SK-N-SH (cell line): ENCODE measurements around the gene DPF3. TPM values are rescaled to one million over a fixed set of nuclear protein-coding genes. Genes with fewer than 3 reads are reported as not detected.

Experiments used
- polyA plus RNA-seq, 3 experiments: library from polyadenylated mRNA; depleted of rRNA; stranded (reverse); fragments of >200 nt; gene quantifications; 2 replicates each; pipeline ENCODE4 v1.2.3, GENCODE V29; 2012
- small RNA-seq, 7 experiments: library from RNA; depleted of rRNA; stranded (forward); fragments of <200 nt; gene quantifications; one replicate each; pipeline ENCODE3, GENCODE V24; 2012

The DPF3 gene
- polyA plus RNA-seq, 1 of the 3 experiments (the other 2 are of a cell fraction), result 2.8 TPM

Small RNA genes lying within 50 kb of the gene (small RNA-seq; reads per million reads assigned to genes)
- gene RF00019, result 0 reads per million in 7 experiments

Other genes with a start within 250 kb of the DPF3 start
- 17.9 and 27.8 TPM in 2 replicates for gene DCAF4, start 32.4 kb upstream of the DPF3 start, polyA plus RNA-seq (2012; rRNA removed)
- gene ZFYVE1, start 133.0 kb upstream of the DPF3 start, polyA plus RNA-seq (2012; rRNA removed), result 18.6 and 23.6 TPM in 2 replicates
- 14.0 and 15.5 TPM in 2 replicates for gene RBM25, start 164.4 kb upstream of the DPF3 start, polyA plus RNA-seq (2012; rRNA removed)
- 9.0 and 9.2 TPM in 2 replicates for gene PSEN1, start 242.4 kb upstream of the DPF3 start, polyA plus RNA-seq (2012; rRNA removed)